ENCODE data around the gene FRY. TPM values are rescaled to one million over a fixed set of nuclear protein-coding genes. Genes with fewer than 3 reads are reported as not detected.

FRY gene
- total RNA-seq, 1 experiment from 2014 or later, result 1.3 TPM

GRCh38 chr13:32036126-32036695 is 4.6 kb downstream of the FRY start:
- Histone ChIP-seq H3K9me2 (replicated peaks; ENCODE audit: low read length) (no peaks in the 10 kb centered on the region), H3K4me1 (ENCODE audit: insufficient read depth, low read length) (peaks cover 4% of the 10 kb centered on the region; the same call in 1 of the 2 replicates), H3K9ac (ENCODE audit: low read length) (no peak overlapping the region), H3K36me3 (ENCODE audit: low read depth, low read length) (no peaks in the 10 kb centered on the region), H3K27me3 (ENCODE audit: low read length) (no peaks in the 10 kb centered on the region), H4K20me1 (ENCODE audit: low read length) (no peaks in the 10 kb centered on the region), H3K4me2 (ENCODE audit: low read length) (no peak overlapping the region), H2AFZ (ENCODE audit: low read length) (no peak overlapping the region), H3K79me2 (ENCODE audit: low read length) (no peaks in the 10 kb centered on the region), H3K9me3 (ENCODE audit: low read length) (no peaks in the 10 kb centered on the region), H3K4me3 (ENCODE audit: low read length) (no peak overlapping the region), H3K27ac (ENCODE audit: low read length) (no peak overlapping the region), H3F3A (ENCODE audit: low read length, unreplicated experiment) (no peaks in the 10 kb centered on the region)
- TF ChIP-seq EZH2phosphoT487 (IDR thresholded peaks at IDR 0.05; ENCODE audit: borderline replicate concordance, low read length), result no peak
- no peak for TF ChIP-seq CTCF (conservative IDR thresholded peaks at IDR 0.05; ENCODE audit: low read depth, low read length)
- intact Hi-C loops (cut with micrococcal nuclease), result no loop called here
- ATAC-seq (no peak), DNase-seq (no peak)
- BruUV-seq (replicated peaks), result no TSS peak
- ChIA-PET POLR2A (ENCODE audit: unreplicated experiment) (no interaction called here), CTCF (no interaction called here)

- Histone ChIP-seq H2AFZ (ENCODE audit: low read length) (no peak overlapping the region), H3K4me3 (ENCODE audit: low read length) (no peak overlapping the region), H3K79me2 (ENCODE audit: low read length) (no peaks in the 10 kb centered on the region), H3K36me3 (ENCODE audit: low read depth, low read length) (no peaks in the 10 kb centered on the region), H3K4me2 (ENCODE audit: low read length) (no peak overlapping the region), H3K9ac (ENCODE audit: low read length) (no peak overlapping the region), H3K9me2 (replicated peaks; ENCODE audit: low read length) (no peaks in the 10 kb centered on the region), H3K27ac (ENCODE audit: low read length) (no peak overlapping the region), H3K27me3 (ENCODE audit: low read length) (no peaks in the 10 kb centered on the region), H3K4me1 (ENCODE audit: insufficient read depth, low read length) (peaks cover 4% of the 10 kb centered on the region; the same call in 1 of the 2 replicates), H4K20me1 (ENCODE audit: low read length) (no peaks in the 10 kb centered on the region), H3F3A (ENCODE audit: low read length, unreplicated experiment) (no peaks in the 10 kb centered on the region), H3K9me3 (ENCODE audit: low read length) (no peaks in the 10 kb centered on the region)
- no peak for TF ChIP-seq CTCF (conservative IDR thresholded peaks at IDR 0.05; ENCODE audit: low read depth, low read length)
- no peak for TF ChIP-seq EZH2 (IDR thresholded peaks at IDR 0.05; ENCODE audit: low read length, unreplicated experiment)
- TF ChIP-seq EZH2phosphoT487 (IDR thresholded peaks at IDR 0.05; ENCODE audit: borderline replicate concordance, low read length), result no peak
- no peak for ATAC-seq
- ChIA-PET CTCF (no interaction called here), POLR2A (ENCODE audit: unreplicated experiment) (no interaction called here)
- intact Hi-C loops (cut with micrococcal nuclease), result no loop called here
- no TSS peak for BruUV-seq (replicated peaks)
- DNase-seq, result no peak
These were observed 5.2 kb downstream of the FRY start for GRCh38 chr13:32036757-32037156.

GRCh38 chr13:32037471-32037870 is 5.9 kb downstream of the FRY start:
- no TSS peak for BruUV-seq (replicated peaks)
- ChIA-PET POLR2A (ENCODE audit: unreplicated experiment) (no interaction called here), CTCF (no interaction called here)
- no peak for ATAC-seq
- intact Hi-C loops (cut with micrococcal nuclease), result no loop called here
- H3K4me2 ChIP-seq (ENCODE audit: low read length), result no peak overlapping the region
- H3K27me3 ChIP-seq (ENCODE audit: low read length), result no peaks in the 10 kb centered on the region
- no peaks in the 10 kb centered on the region for H3K79me2 ChIP-seq (ENCODE audit: low read length)
- H3K9me3 ChIP-seq (ENCODE audit: low read length), result no peaks in the 10 kb centered on the region
- TF ChIP-seq CTCF (conservative IDR thresholded peaks at IDR 0.05; ENCODE audit: low read depth, low read length) (no peak), EZH2 (IDR thresholded peaks at IDR 0.05; ENCODE audit: low read length, unreplicated experiment) (no peak), EZH2phosphoT487 (IDR thresholded peaks at IDR 0.05; ENCODE audit: borderline replicate concordance, low read length) (no peak)
- H3K27ac ChIP-seq (ENCODE audit: low read length), result no peak overlapping the region
- no peak overlapping the region for H3K4me3 ChIP-seq (ENCODE audit: low read length)
- no peaks in the 10 kb centered on the region for H3K9me2 ChIP-seq (replicated peaks; ENCODE audit: low read length)
- H3K4me1 ChIP-seq (ENCODE audit: insufficient read depth, low read length), result no peaks in the 10 kb centered on the region
- no peaks in the 10 kb centered on the region for H4K20me1 ChIP-seq (ENCODE audit: low read length)
- no peak overlapping the region for H2AFZ ChIP-seq (ENCODE audit: low read length)
- DNase-seq, result no peak
- H3F3A ChIP-seq (ENCODE audit: low read length, unreplicated experiment), result no peaks in the 10 kb centered on the region
- no peak overlapping the region for H3K9ac ChIP-seq (ENCODE audit: low read length)
- no peaks in the 10 kb centered on the region for H3K36me3 ChIP-seq (ENCODE audit: low read depth, low read length)

Data from PC-3 (cell line).